Fibroblast of lung (primary cell): ENCODE data around the gene ZNF860.

Experiments
- EZH2 ChIP-seq: IDR thresholded peaks from 2 replicates; pipeline ENCODE4 v1.5.1; 2012; ENCODE audit warnings: low read length, control low read depth, mild to moderate bottlenecking; ENCODE audit errors: missing control alignments
- TF ChIP-seq, protein P1 (sequence below), 2 donors: IDR thresholded peaks in 1 of 2; conservative IDR thresholded peaks in 1 of 2; 1 replicate in 1 of 2; 2 replicates in 1 of 2; pipeline ENCODE4 v1.5.1; 2011 to 2012; ENCODE audit warnings: low read length in 2 of 2, control low read depth in 1 of 2, inconsistent platforms in 1 of 2, low read depth in 1 of 2, mild to moderate bottlenecking in 1 of 2

DNA sequence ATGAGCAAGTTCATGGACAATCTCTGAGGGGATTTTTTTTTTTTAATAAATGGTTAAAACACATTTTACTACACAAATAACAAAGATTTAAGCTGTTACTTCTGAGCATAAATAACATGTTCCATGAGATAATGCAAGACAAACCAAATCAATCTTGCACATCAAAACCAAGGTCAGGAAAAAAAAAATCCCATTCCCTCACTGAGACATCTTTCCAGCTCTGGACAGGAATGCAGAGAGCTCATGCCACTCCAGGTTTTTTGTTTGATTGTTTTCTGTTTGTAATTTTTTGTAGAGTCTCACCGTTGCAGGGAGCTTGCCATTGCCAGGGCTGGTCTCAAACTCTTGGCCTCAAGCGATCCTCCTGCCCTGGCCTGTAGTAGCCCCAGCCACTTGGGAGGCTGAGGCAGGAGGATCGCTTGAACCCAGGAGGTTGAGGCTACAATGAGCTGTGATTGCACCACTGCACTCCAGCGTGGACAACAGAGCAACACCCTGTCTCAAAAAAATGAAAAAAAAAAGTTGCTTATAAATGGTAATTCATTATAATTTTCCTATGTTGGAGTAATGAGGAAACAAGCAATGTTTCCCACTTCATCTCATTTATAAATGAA lies 14.5 kb upstream of the ZNF860 start:
- no peak for TF ChIP-seq EZH2
- TF ChIP-seq, protein P1, sequence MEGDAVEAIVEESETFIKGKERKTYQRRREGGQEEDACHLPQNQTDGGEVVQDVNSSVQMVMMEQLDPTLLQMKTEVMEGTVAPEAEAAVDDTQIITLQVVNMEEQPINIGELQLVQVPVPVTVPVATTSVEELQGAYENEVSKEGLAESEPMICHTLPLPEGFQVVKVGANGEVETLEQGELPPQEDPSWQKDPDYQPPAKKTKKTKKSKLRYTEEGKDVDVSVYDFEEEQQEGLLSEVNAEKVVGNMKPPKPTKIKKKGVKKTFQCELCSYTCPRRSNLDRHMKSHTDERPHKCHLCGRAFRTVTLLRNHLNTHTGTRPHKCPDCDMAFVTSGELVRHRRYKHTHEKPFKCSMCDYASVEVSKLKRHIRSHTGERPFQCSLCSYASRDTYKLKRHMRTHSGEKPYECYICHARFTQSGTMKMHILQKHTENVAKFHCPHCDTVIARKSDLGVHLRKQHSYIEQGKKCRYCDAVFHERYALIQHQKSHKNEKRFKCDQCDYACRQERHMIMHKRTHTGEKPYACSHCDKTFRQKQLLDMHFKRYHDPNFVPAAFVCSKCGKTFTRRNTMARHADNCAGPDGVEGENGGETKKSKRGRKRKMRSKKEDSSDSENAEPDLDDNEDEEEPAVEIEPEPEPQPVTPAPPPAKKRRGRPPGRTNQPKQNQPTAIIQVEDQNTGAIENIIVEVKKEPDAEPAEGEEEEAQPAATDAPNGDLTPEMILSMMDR (conservative IDR thresholded peaks at IDR 0.05 in 1 of 2, IDR thresholded peaks at IDR 0.05 in 1 of 2; ENCODE audit: low read depth in 1 of 2, low read length in 2 of 2): no peak
